Measurements from ENCODE around the gene HS6ST3.

DNA sequence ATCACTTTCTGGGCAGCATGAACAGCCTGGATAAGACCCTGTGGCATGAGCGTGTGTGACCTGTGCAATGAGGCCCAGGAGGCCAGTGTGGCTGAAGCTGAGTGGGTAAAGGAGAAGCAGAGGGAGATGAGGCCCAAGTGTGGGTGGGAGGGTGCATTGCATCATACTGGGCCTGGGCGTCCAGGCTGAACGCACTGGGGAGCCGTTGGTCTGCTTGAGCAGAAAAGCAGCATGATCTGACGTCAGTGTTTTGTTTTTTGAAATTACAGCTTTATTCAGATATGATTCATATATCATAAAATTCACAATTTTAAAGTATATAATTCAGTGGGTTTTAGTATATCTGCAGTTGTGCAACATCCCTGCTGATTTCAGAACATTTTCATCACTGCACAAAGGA, 409.7 kb downstream of the HS6ST3 start:
- TF ChIP-seq EZH2 (IDR thresholded peaks at IDR 0.05; ENCODE audit: borderline replicate concordance, low read depth, low read length, severe bottlenecking) (no peak), CTCF (IDR thresholded peaks at IDR 0.05; ENCODE audit: borderline replicate concordance, extremely low read depth, low read length, poor library complexity, severe bottlenecking) (no peak)

Data from DND-41 (cell line).